Stimulated activated naive CD4-positive, alpha-beta T cell (primary cell): ENCODE results near the gene SH3RF3.

Experiments used
- DNase-seq, 6 experiments: peaks; one replicate each; lab custom pipeline; 2025; lab: John Stamatoyannopoulos, UW

The SH3RF3 gene

DNA sequence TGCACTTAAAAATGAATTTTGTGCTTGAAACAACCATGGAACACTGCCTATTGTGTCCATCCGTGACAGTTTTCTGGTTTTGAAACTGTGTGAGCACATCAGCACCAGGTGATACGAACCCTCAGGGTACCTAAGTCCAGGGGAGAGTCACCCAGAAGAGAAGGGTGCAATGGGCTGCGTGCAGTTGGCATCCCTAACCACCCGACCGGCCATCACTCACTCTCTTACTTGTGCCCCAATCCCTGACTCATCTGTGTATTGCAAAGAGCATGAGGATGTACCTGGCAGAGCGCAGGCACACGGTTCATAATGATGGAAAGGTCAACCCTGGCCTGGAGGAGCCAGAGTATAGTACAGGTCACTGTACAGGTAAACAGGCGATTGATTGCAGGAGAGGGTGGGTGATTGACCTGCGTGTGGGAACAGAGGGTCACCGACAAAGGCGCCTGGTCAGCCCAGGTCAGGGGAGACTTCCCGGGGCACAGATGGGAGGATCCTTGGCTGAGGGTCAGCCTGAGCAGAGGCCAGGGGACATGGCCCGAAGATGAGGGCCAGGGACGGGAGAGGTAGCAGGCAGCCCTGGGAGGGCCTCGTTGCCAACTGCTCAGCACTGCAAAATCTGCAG, 324.5 kb downstream of the SH3RF3 start:
- no peak for DNase-seq

DNA sequence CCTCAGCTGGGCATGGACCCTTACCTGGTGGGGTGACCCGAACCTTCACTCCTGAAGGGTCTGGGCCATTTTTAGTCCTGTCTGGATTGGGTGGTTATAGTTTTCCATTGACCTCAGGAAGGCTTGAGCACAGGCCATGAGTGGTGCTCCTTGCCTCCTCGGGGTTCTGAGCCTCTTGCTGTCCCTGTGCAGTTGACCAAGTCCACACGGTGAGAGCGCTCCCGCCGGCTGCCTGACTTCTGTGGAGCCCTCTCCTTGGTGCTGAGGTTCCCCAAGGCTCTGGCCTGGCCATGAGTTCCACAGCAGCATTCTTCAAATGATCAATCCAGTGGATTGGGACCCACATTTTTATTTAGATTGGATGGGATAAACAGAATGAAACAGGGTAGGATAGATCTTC, 325.3 kb downstream of the SH3RF3 start:
- DNase-seq: no peak

DNA sequence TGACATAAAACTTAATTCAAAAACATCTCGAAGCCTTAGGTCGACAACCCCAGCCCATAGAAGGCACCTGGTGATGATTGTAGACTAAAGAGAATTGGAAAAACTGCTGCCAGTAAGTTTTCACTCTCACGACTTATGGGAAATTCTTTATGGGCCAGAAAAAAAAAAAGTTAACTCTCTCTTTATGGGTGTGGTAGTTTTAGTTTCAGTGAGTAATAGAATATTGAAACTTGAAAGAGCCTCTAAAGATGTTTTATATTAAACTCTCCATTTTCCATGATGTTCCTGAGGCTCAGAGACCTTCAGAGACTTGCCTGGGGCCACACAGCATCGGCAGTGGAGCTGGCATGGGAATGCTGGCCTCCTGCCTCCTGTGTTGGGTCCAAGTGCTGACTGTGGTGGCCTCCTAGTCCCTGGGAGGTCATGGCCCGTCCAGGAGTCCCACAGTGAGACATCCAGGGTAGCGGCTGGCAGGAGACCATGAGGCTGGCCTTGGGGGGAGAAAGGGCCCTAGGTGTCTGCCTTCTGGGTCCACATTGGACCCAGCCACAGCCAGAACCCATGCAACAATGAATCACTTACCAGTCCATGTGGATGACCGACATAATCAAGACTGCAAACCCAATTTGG, 325.9 kb downstream of the SH3RF3 start:
- no peak for DNase-seq

DNA sequence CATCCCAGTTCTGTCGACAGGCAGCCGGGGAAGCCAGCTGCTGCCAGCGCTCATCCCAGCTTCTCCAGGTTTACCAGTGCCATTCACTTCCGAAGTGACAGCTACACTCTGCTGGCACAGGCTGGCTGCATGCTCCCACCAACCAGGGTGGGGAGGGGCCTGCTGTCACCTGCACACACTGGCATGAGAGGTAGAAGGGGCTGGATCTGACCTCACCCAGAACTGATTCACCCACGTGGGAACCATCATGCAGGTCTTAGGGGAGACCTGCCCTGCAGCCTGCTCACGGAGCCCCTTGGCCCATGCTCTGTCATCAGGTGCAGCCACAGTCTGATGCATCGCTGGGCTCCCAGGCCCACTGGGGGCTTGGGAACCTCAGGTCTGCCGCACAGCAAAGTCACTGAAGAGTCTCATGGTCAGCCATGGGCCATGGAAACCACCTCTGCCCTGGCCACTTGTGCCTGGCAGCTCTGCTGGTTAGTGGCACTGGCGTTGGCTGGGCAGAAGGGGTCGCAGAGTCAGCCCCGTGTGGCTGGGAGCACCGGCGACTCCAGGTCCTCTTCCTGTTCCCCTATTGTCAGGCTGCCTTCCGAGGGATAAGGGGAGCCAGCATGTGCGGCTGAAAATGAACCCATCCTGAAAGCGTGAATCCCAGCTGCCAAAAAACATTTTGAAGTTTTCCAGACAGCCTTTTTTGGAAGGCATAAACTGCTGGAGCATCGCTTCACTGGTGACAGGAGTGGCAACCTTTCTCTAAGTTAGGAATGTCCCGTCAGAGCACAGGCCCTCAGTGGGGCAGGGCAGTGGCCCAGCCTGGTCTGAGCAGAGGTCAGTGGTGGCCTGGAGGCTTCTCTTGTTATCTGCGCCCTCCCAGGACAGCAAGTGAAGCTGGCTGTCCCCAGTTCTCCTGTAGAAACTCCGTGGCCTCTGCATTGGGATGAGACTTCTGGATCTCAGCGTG, 327.0 kb downstream of the SH3RF3 start:
- no peak for DNase-seq

DNA sequence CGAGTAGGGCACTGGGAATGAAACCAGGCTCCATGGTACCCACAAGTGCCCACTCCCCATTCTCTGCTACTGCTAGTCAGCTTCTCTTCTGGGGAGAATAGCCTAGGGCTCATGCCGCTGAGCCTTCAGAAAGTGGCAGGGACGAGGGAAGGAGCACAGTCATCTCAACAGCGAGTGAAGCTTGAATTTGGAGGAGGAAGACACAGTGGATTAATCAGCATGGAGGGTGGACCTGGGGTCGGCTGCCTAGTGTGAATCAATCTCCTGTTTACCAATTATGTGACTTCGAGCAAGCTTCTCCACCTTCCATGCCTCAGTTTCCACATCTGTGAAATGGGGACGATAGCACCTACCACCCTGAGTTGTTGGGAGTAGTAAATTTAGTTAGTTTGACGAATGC, 327.8 kb downstream of the SH3RF3 start:
- DNase-seq: no peak

DNA sequence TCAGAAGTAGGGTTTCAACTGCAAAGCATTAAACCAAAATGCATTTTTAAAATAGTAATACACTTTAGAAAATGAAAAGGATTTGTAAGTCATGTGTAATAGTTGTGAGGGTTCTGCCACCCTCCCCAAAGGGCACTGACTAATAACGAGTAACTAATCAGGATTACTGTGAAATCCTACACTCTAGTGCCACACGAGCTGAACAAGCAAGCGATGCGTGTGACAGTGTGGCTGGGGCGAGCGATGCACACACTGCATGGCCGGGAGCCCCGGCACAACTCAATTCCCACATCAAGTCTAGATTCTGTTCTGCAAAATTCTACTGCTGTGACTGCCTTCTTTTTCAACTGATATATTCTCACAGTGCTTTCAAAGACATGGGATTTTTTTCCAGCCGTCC, 328.4 kb downstream of the SH3RF3 start:
- no peak for DNase-seq

DNA sequence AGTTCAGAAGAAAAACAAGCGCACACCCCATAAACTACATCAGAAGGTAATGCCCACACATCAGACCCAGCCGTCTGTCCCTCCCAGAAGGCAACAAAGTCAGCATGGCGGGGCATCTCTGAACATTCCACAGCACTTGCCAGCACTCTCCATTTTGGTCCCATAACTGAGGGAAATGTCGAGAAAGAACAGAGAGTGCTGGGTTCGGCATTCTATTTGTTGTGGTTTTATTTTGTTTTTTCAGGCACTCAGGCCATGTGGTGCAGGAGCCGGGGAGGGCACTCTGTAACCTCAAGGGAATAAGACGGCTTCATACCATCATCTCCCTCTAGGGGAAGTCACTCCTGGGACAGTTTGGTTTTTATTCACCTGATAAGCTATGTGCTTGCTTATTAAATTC, 328.8 kb downstream of the SH3RF3 start:
- no peak for DNase-seq

DNA sequence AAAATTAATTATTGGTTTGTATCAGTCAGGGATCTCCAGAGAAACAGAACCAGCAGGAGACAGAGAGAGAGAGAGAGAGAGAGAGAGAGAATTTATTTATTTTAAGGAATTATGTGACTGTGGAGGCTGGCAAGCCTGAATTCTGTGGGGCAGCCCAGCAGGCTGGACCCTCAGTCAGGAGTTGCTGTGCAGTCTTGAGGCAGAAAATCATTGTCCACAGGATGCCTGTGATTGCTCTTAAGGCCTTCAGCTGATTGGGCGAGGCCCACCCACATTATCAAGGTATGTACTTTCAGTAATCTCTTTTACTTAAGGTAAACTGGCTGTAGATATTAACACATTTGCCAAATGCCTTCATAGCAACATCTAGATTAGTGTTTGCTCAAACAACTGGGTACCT, 329.5 kb downstream of the SH3RF3 start:
- DNase-seq: no peak

DNA sequence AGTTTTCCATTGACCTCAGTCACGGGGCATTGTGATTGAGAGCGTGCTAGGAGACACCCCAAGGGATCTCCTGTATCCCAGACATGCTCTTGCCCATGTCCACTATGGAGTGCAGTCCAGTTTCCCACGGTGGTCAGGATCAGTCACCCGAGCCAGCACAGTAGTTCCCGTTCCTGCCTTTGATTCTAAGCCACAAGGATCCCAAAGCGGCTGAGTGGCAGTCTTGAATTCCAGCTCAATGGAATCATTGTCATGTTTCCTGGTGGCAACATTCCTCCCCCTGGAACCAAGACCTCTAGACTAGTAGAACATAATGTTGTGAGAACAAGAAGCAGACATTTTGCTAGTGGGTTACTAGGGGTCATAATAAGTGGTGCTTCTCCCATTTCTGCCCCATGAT, 330.5 kb downstream of the SH3RF3 start:
- no peak for DNase-seq

DNA sequence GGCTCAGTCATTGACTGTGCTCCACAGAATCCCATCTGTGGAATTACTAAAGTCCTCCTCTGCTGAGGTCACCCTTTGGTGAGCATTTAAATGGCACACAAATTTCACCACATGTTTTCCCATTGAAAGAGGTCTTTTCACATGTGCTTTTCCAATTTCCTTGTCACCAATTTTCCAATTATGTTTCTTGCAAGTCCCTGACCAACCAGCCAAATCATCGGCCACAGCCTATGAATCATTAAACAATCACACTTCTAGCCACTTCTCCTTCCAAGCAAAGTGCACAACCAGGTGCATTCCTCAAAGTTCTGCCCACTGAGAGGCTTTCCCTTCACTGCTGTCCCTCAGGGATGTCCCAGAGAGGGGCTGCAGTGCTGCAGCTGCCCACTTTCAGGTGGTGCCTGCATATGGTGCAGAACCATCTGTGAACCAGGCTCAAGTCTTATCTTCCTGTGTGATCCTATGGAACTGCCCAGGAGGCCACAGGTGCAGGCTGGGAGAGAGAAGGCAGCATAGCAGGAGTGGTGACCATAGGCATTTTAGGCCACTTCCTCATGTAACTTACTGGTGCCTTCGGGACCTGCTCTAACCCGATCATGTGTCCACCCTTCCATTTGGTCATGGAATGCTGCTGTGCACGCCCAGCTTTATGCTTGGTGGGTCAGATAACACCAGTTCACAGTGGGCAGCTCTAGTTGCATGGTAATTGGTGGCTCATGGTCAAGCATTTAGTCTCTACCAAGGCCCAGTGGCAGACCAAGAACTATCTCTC, 331.7 kb downstream of the SH3RF3 start:
- DNase-seq: no peak

DNA sequence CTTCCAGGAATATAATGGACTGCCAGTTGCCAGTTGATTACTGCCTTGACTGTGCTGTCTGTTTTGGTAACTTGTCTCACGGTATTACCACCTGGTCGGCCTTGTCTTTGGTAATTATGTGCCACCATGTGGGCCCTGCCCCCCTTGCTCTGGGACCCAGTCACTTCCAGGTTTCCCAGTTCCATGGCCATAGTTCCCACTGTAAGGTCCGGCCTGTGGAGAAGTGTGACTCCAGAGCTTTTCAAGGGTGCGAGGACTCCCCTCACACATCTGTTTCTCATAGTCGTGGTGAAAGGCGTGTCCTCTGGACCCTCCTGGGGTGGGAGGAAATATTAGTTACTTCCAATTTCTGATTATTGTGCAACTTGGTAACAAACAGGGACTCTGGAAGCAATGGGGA, 334.2 kb downstream of the SH3RF3 start:
- DNase-seq: no peak

DNA sequence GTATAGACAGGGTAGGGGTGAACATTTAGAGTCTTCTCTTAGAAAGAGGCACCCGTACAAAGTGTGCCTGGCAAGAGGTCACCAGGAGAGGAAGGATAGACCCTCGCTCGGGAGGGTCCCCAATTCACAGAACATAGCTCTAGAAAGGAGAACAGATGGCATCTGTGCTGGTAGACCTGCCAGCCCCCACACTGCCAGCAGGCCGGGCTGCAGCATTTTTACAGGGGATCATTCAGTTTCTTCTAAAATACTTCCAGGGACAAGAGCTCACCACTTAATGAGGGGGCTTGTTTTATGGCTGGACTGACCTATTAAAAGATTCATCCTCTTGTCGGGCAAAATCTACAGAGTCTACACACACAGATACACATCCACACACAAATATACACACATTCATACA, 334.9 kb downstream of the SH3RF3 start:
- DNase-seq: no peak

DNA sequence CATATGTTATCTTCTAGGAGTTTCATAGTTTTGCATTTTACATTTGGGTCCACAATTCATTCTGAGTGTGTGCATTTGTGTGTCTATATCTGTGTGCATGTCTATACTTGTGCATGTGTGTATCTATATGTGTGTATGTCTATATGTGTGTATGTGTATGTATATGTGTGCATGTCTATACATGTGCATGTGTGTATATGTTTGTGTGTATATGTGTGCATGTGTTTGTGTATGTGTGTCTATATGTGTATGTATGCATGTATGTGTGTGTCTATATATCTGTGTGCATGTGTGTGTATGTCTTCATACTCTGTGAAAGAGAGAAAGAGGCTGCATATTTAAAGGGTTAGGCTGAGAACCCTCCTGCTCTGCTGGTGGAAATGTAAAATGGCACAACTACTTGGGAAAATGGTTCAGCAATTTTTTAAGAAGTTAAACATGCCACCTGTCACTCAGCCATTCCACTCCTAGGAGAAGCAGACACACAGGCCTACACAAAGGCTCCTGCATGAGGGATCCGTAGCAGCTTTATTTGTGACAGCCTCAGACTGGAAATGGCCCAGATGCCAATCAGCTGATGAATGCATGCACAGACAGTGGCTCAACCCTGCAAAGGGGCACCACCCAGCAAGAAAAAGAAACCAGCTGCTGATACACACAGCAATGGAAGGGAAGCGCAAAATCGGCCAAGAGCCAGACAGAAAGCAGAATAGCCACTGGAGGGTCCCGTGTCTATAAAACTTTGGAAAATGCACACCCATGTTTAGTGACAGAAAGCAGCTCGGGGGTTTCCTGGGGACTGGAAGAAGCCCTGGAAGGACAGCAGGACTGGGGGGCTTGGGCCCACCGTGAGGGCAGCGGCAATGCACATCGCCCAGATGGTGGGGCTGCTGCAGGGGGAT, 337.9 kb downstream of the SH3RF3 start:
- no peak for DNase-seq

DNA sequence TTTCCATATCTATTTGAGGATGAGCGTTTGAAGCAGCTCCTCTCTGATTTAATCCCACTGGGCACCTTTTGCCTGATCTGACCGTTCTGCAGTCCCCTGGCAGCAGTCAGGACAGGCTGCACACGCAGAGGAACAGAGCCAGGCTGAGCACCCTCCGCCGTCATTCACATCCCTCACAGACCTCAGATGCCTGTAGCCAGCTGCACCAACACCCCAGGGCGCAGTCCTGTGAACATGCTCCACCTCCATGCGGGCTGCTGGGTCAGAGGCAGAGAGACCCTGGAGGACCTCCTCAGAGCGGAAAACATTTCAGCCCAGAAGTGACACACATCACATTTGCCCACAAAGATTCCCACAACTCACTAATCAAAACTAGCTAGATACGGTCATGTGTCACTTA, 338.7 kb downstream of the SH3RF3 start:
- no peak for DNase-seq

DNA sequence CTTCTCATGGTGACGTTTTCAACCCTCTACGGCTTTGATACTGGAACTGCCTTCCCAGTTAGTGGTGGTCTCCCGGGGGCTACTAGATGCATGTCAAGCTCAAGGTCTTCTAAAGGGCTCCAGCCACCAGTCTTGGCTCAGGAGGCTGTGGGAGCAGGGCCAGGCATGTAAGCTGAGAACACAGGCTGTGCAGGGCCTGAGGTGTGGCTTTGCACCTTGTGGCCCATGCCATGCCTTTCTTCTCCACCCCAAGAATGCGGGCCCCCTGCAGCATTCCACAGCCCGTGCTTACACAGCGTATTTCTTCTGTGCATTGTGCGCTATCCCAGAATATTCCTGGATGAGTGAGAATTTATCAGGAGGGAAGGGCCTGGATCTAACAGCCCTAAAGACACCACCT, 339.9 kb downstream of the SH3RF3 start:
- DNase-seq: no peak

DNA sequence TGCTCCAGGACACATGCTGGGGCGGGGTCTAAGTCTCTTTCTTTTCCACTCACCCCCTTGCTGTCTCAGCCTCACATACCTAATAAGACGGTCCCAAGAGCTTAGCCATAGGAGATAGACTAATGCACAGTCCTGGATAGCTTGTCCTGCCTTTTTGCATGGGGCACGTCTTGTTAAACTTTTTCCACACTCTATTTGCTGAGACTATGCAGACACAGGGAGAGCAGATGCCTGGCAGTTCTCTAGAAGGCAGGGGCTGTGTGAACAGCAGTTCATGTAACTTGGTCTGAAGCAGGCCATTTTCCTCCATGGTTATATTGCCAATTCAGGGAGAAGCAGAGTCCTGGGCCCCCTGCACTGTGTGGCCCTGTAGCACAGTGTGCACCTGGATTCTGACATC, 342.7 kb downstream of the SH3RF3 start:
- no peak for DNase-seq

DNA sequence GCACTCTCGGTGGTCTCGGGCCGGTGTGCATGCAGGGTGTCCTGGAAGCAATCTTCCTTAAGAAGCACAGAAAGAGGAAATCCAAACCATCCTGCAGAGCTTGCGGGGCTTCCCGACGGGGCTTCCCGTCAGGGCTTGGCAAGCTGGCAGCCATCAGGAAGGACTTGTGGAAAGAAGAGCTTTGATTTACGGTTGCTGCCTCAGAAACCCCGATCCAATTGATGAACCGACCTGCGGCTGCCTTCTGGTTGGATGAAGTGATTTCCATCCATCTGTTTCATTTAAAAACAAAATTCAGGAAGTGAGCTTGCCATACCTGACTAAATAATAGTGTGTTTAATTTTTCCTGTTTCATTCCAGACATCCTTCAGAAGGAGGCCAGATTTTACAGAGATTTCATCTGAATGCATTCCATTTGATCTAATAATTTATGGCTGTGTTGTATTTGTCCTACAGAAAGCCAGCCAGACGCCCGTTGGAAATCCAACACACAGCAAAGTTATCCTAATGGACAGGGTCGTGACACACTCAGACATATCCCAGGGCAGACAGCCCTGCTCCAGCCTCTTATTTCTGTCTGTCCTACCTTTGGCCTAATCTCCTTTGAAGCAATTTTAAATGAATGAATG, 343.4 kb downstream of the SH3RF3 start:
- DNase-seq: no peak

DNA sequence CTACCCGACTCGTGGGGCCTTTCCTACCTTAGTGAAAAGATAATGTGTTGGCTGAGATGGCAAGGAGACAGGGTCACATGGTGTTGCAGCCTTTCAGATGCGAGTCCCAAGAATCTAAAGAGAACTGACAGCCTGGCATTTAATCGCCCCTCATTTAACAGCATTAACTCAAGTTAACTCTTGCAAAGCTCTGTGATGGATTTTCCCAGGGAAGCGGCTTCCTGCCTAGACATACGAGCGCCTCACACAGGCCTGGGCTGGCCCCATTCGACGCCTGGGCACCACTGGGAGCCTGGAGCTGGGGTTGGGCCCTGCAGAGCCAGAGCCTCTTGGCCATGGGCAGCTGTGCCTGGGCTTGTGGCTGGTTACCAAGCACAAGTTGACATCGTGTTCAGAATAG, 344.0 kb downstream of the SH3RF3 start:
- no peak for DNase-seq

DNA sequence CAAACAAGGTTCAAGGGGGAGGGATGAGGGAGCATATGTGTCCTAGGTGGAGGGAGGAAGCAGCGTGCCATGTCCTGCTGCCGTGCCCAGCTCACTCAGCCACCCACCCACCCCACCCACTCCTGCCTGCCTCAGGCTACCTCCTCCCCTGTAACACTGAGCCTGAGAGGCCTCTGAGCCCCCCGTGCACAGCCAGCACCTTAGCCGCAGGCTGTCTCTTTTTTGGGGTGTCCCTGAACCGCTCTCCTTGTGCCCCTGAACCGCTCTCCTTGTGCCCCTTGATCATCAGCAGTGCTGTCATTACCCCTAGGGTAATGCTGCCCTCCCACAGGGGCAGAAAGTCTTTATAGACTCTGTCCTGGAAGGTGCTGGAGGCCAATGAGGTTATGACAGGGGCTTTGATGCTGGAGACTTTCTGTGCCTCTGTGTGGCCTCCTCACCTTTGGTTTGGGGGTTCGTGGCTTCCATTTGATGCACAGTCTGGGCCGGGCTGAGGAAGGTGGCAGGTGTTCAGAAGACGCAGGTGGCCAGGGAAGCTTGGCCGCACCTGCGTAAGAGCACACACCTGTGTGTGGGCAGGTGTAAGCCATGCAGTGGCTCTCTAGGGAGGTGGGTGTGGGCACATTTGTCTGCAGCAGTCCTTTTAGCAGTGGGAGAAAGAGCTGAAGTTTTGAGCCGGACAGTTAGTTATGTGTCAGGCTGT, 344.8 kb downstream of the SH3RF3 start:
- DNase-seq: no peak

DNA sequence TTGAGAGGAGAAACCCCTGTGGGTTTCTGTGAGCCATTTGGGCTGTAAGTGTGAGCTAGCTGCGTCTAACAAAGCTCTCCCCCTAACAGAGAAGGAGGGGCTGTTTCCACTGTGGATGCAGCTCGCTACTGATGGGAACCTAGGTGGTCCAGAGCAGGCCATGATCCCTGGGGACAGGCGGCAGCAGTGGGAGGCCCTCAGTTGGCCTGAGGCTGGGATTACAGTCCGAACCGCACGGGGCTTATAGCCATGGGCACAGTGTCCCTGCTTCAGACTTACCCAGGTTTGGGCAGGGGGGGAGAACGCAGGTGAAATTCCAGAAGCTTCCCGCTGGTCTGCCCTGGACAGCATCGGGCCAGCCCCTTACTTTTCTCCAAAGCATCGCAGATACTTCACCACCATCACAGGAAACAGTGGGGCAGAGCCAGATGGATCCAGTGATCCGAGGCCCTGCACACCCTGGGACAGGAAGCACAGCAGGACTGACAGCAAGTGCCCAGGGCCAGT, 345.4 kb downstream of the SH3RF3 start:
- DNase-seq: no peak
